ENCODE data around the gene EVX1.

Gene EVX1

DNA sequence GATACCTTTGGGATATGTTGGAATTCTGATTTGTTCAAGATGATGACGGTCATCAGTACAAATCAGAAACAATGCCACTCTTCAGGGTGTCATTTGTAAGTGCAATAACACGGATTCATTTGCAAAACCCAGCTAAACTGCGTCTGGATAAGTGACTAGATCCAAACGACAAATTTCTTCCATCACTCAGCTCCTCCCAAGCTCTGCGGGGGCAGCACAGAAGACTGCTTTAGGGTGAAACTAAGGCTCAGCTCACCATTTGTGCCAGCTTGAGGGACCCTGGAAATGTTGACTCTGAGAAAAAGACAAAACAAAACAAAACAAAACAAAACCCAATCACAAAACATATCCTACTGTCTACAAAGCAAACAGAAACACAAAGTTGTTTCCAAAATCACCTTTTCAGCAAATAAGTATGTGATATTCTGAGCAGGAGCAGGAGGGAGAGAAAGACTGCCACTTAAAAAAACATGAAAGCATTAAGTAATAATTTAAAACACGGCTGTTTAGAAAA lies 8.0 kb downstream of the EVX1 start:
- DNase-seq: no peak

DNA sequence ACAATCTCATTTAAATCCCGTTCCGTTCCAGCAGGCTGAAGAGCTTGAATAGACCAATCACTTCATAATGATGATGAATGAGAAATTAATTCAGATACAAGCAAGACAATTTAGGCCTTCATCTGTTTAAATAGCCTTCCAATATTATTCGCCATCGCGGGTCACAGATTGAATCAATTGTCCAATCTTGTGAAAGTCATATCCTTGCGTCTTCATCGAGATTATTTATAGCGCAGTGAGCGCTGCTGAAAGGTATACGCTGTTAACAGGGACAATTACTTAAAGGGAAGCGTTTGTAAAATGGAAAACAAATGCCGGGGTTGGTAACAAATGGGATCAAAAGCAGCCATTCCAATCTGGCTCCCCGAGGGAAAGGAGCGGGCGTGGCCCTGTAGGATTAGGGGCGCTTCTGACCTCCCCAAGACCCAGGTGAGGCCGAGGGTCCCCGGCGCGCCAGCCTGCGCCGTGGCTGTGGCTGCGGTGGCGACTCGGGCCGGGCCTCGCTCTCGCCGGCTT lies 8.6 kb downstream of the EVX1 start:
- no peak for DNase-seq

DNA sequence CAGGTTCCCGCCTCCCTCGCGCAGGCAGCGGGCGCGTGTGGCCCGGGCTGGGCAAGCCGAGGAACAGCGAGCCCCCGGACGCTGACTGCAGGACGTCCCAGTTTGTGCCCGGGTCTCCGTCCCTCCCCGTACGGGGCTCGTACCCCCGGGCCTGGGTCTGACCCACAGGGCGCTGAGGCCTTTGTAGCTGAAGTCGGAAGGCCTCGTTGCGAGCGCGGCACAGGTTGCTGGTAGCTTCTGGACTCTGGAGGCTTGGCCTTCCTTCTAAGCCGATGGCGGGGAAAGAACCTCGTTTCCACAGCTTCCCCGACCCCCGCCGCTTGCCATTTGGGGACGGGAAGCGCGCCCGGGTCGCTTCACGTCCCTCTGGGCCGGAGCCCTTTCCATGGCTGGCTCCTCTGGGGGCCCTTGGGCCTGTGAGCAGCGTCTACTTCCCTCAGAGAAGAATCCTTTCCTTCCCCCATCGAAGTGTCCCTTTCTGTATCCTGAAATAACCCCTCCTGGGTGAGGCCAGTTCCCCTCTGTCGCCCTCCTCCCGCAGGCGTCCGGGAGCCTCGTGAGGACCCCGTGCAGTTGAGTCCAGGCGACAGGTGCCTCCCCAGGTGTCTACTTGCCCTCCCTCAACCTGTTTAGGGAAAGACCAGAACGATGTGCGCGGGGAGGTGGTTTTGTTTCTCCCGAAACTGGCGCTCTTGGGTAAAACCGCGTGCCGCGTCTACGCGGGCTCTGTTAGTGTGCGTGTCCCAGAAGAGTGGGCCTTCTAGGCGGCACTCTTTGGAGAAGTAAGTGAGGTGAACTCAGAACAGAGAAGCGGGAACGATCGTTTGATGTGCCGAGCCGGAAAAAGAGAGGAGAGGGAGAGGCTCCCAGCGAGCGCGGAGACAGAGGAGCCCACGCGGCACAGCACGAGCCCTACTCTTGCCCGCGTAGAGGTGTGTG lies 9.3 kb downstream of the EVX1 start:
- DNase-seq: no peak

DNA sequence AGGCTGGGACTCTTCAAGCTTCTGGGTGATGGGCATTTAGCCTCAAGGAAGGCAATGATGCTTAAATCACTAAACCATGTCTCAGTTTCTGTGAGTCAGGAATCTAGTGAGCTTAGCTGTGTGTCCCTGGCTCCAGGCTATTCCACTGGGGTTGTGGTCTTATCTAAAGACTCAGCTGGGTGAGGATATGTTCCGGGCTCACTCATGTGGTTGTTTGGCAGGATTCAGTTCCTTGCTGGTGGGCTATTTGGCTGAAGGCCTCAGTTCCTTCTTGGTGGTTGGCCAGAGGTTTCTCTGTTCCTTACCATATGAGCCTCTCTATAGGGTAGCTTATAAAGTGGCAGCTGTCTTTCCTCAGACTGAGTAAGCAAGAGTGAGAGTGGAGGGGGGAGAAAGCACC lies 12.0 kb downstream of the EVX1 start:
- DNase-seq: no peak

DNA sequence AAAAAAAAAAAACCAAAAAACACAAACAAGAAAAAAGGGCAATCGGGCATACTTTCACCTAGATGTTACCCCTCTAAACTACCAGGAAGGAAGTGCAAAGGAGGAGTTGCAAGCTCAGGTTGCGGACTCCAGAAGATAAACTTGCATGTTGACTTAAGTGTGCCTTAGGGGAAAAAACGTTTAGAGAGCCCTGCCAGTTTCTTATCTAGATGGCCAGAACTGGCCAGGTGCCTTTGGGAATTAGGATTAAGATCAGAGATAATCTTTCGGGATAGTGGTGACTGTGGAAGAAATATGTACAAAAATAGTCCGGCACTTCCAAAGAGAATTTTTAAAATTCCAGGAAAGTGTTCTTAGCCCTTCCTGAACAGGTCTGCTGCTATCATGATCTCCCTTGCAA lies 17.6 kb downstream of the EVX1 start:
- DNase-seq: no peak

DNA sequence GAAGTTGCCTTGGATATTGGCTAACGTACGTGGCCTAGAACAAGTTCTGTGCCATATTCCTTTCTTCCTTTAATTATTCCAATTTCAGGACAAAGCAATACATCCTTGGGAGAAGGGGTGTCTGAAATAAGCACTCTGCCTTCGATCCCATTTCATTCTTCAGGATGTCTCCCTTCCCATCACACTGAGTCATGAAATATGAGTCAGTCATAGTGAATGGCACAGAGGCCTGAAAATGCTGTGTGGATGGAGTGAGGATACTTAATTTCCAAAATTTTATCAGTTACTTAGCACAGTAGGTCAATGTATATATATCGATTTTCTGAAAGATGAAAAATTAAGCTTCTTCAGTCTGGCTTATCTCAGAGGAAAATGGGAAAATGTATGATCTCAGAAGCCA lies 19.5 kb downstream of the EVX1 start:
- DNase-seq: no peak

DNA sequence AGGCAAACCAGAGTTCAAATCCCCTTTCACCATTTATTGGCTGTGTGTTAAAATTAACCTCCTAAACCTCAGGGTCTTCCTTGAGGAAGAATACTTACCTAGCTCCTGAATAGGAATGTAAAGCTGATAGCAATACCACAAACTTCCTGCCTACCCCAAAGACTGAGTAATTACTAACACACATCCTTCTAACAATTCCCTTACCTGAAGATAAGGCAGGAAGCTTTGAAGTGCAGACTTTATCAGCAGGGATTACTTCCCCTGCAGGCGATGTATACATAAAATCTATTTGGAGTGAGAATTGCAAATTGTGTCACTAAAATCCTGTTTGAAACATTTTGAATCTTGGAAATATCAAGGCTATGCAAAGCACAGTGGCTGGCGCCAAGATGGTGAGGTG lies 21.2 kb downstream of the EVX1 start:
- DNase-seq: no peak

DNA sequence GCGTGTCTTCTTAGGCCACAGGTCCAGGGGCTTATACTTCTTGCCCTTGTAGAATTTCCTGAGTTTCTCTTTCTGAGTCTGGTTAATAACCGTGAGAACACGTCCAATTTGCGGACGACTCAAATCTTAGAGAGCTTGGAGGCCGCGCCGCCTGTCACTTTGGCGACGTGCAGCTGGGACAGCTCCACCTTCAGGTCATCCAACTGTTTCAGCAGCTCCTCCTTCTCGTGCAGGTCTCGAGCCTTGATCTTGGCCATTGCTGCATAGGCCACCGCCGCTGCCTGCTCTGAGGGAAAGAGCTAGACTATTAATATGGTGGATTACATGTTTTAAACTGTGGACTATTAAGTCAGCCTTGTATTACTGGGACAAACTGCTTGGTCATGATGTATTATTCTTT lies 26.9 kb downstream of the EVX1 start:
- DNase-seq: no peak

DNA sequence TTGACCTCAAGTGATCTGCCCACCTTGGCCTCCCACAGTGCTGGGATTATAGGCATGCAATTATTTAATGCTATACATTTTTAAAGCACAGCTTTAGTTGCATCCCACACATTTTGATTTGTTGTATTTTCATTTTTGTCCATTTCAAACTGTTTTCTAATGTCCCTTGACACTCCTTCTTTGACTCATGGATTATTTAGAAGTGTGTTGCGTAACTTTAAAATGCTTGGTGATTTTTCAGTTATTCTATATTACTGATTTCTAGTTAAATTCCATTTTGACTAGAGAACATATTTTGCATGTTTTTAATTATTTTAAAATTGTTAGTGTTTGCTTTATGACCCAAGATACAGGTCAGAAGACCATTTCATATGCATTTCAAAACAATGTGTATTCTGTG lies 28.8 kb downstream of the EVX1 start:
- DNase-seq: no peak

DNA sequence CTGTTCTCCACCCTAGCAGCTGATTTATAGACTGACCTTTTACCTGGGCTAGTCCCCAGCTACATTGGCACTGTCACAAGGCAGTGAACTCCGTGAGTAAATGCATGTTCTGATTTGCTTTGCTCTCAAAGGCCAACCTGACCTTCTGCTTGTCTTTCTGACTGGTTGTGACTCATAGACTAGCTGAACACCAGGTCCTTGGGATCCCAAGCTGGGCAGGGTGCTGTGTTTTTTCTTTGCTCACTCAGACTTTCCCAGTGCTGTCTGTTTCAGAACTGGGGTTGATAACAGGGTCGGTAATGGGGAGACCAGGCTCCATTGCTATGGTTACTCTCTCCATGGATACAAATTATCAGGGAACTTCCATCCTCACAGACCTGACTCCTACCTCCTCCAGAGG lies 35.0 kb downstream of the EVX1 start:
- no peak for DNase-seq

DNA sequence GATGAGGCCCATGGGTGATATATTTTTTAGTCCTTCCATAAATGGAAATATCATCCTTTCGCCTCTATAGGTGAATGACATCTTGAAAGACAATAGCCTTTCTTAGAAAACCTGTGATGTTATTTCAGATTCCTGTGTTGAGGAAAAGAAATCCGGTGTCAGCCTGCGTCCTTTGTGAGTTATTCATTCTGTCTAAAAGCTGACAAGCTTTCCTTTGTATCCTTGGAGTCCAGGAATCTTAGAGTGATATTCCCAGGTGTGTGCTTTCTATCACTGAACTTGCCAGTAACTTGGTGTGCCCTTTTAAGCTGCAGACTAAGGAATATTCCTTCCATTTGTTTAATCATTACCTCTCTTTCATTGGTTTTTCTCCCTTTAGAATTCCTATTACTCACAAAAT lies 41.0 kb downstream of the EVX1 start:
- no peak for DNase-seq

DNA sequence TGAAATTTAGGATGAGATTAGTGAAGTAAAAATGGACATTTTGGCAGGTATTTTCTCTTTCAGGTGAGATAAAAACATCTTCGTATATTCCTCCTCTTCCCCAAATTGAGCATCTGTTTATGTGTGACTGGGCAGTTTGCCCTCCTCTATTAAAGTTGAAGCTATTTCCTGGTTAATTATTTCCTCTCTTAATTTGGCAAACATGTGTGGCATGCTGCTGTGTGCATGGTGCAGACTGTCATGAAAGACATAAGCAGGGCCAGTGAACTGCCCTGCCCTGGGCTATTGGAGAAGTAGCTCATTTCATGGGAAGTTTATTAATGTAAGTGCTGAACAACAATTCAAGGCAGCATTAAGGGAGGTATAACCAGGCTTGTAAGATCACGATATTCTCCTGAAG lies 52.6 kb downstream of the EVX1 start:
- no peak for DNase-seq

DNA sequence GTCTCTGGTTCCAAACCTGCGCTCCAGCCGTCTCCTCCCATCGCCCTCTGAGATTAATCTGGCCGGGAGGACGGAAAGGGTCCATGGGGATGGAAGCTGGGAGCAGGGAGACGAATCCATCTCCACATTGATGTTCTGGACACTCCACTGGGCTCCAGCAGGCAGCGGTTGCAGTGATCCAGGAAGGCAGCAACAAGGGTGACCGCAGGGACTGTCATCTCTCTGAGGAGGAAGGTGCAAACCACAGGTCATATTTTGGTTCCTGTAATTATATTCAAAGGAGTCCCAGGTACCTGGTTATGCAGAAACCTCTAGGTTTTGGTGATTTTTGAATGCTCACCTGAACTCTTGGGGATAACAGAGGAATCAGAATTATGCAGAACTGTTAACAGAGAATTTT lies 54.8 kb downstream of the EVX1 start:
- no peak for DNase-seq
